ENCODE results near the gene USP3.

Gene USP3

GRCh38 chr15:63544258-63545026, 40.0 kb downstream of the USP3 start:
- no peak for DNase-seq (ENCODE audit: low read depth)

GRCh38 chr15:63545520-63545919, 41.1 kb downstream of the USP3 start:
- no peak for DNase-seq (ENCODE audit: low read depth)

- peak; percentile 86 for DNase-seq (ENCODE audit: low read depth)
Observed at GRCh38 chr15:63551400-63551799, 47.0 kb downstream of the USP3 start.

GRCh38 chr15:63553388-63553791, 49.0 kb downstream of the USP3 start:
- peak; percentile 100 for DNase-seq (ENCODE audit: low read depth)

- DNase-seq (ENCODE audit: low read depth) = peak; percentile 68
Observed at GRCh38 chr15:63554337-63554927, 50.0 kb downstream of the USP3 start.

- no peak for DNase-seq (ENCODE audit: low read depth)
Observed at GRCh38 chr15:63555507-63555906, 51.1 kb downstream of the USP3 start.

GRCh38 chr15:63556246-63556645, 51.9 kb downstream of the USP3 start:
- no peak for DNase-seq (ENCODE audit: low read depth)

- no peak for DNase-seq (ENCODE audit: low read depth)
Observed at GRCh38 chr15:63556736-63557135, 52.3 kb downstream of the USP3 start.

- DNase-seq (ENCODE audit: low read depth) = no peak
Observed at GRCh38 chr15:63559753-63560152, 55.4 kb downstream of the USP3 start.

- peak; percentile 31 for DNase-seq (ENCODE audit: low read depth)
Observed at GRCh38 chr15:63560741-63561448, 56.5 kb downstream of the USP3 start.

- no peak for DNase-seq (ENCODE audit: low read depth)
Observed at GRCh38 chr15:63564093-63564492, 59.7 kb downstream of the USP3 start.

- DNase-seq (ENCODE audit: low read depth) = no peak
Observed at GRCh38 chr15:63565536-63566186, 61.3 kb downstream of the USP3 start.

- no peak for DNase-seq (ENCODE audit: low read depth)
Observed at GRCh38 chr15:63572749-63573464, 68.5 kb downstream of the USP3 start.

GRCh38 chr15:63573533-63573932, 69.1 kb downstream of the USP3 start:
- no peak for DNase-seq (ENCODE audit: low read depth)

GRCh38 chr15:63575312-63575711, 70.9 kb downstream of the USP3 start:
- DNase-seq (ENCODE audit: low read depth) = no peak

- no peak for DNase-seq (ENCODE audit: low read depth)
Observed at GRCh38 chr15:63576441-63576840, 72.0 kb downstream of the USP3 start.

GRCh38 chr15:63582179-63582578, 77.8 kb downstream of the USP3 start:
- no peak for DNase-seq (ENCODE audit: low read depth)

GRCh38 chr15:63582718-63583426, 78.5 kb downstream of the USP3 start:
- peak; percentile 89 for DNase-seq (ENCODE audit: low read depth)

- no peak for DNase-seq (ENCODE audit: low read depth)
Observed at GRCh38 chr15:63586790-63587189, 82.4 kb downstream of the USP3 start.

GRCh38 chr15:63587527-63587926, 83.1 kb downstream of the USP3 start:
- DNase-seq (ENCODE audit: low read depth) = peak; percentile 92

- no peak for DNase-seq (ENCODE audit: low read depth)
Observed at GRCh38 chr15:63588826-63589225, 84.4 kb downstream of the USP3 start.

Measured in amniotic epithelial cell (primary cell).